Mesenchymal stem cell (in vitro differentiated cells and primary cell): ENCODE results near the gene DCDC2B.

Source experiments
- DNase-seq: peaks from one replicate; pipeline ENCODE4 v3.0.0-alpha.2; 2013
- H2AFZ ChIP-seq: one replicate; pipeline ENCODE4 v1.6.1; 2013; ENCODE audit warnings: low read depth, mild to moderate bottlenecking, control low read depth, inconsistent platforms, low read length, moderate library complexity
- H2AK5ac ChIP-seq: 2 replicates; pipeline ENCODE4 v1.6.1; 2013; ENCODE audit warnings: low read length, moderate library complexity, mild to moderate bottlenecking, inconsistent platforms; ENCODE audit not compliant: severe bottlenecking
- H2BK120ac ChIP-seq: one replicate; pipeline ENCODE4 v1.6.1; 2013; ENCODE audit warnings: low read depth, mild to moderate bottlenecking, inconsistent platforms, low read length, moderate library complexity
- H2BK12ac ChIP-seq, 2 experiments: one replicate each; pipeline ENCODE4 v1.6.1; 2013; ENCODE audit warnings: inconsistent platforms in 2 of 2, low read length in 2 of 2, mild to moderate bottlenecking in 2 of 2, moderate library complexity in 2 of 2, control low read depth in 1 of 2
- H2BK15ac ChIP-seq: one replicate; pipeline ENCODE4 v1.6.1; 2013; ENCODE audit warnings: mild to moderate bottlenecking, low read depth, inconsistent platforms; ENCODE audit not compliant: poor library complexity, severe bottlenecking
- H2BK5ac ChIP-seq: 2 replicates; pipeline ENCODE4 v1.6.1; 2013; ENCODE audit warnings: low read depth, mild to moderate bottlenecking, low read length, control low read depth, inconsistent platforms; ENCODE audit not compliant: poor library complexity, severe bottlenecking
- H3K14ac ChIP-seq, 2 experiments: one replicate each; pipeline ENCODE4 v1.6.1; 2013; ENCODE audit warnings: inconsistent platforms in 2 of 2, low read length in 2 of 2, control low read depth in 1 of 2, mild to moderate bottlenecking in 1 of 2, moderate library complexity in 1 of 2
- H3K18ac ChIP-seq, 2 experiments: one replicate each; pipeline ENCODE4 v1.6.1; 2013; ENCODE audit warnings: inconsistent platforms in 2 of 2, low read length in 2 of 2, control low read depth in 1 of 2, low read depth in 1 of 2, mild to moderate bottlenecking in 1 of 2
- H3K23ac ChIP-seq, 2 experiments: one replicate each; pipeline ENCODE4 v1.6.1; 2013; ENCODE audit warnings: inconsistent platforms in 2 of 2, low read length in 2 of 2, mild to moderate bottlenecking in 2 of 2, moderate library complexity in 2 of 2, control low read depth in 1 of 2
- H3K27ac ChIP-seq: 2 replicates; pipeline ENCODE4 v1.5.1; 2013; ENCODE audit warnings: mild to moderate bottlenecking, moderate library complexity, low read length, control low read depth, inconsistent platforms; ENCODE audit not compliant: poor library complexity, severe bottlenecking
- H3K27me3 ChIP-seq, 2 experiments: 2 replicates each; pipeline versions ENCODE4 v1.6.1 to v1.7.0; 2013; ENCODE audit warnings: low read length in 2 of 2, mild to moderate bottlenecking in 2 of 2, moderate library complexity in 2 of 2, control low read depth in 1 of 2, inconsistent platforms in 1 of 2; ENCODE audit not compliant: control insufficient read depth in 1 of 2, insufficient read depth in 1 of 2
- H3K36me3 ChIP-seq, 2 experiments: 2 replicates each; pipeline versions ENCODE4 v1.6.1 to v1.7.0; 2013; ENCODE audit warnings: low read length in 2 of 2, control low read depth in 1 of 2, inconsistent platforms in 1 of 2, low read depth in 1 of 2, mild to moderate bottlenecking in 1 of 2; ENCODE audit not compliant: insufficient read depth in 2 of 2, control insufficient read depth in 1 of 2
- H3K4ac ChIP-seq, 2 experiments: one replicate each; pipeline ENCODE4 v1.6.1; 2013; ENCODE audit warnings: inconsistent platforms in 2 of 2, low read length in 2 of 2, mild to moderate bottlenecking in 2 of 2, moderate library complexity in 2 of 2, control low read depth in 1 of 2, low read depth in 1 of 2
- H3K4me1 ChIP-seq: 2 replicates; pipeline ENCODE4 v1.6.1; 2013; ENCODE audit warnings: low read depth, low read length, control low read depth; ENCODE audit not compliant: control insufficient read depth, insufficient read depth
- H3K4me2 ChIP-seq: 2 replicates; pipeline ENCODE4 v1.6.1; 2013; ENCODE audit warnings: low read length, mild to moderate bottlenecking, inconsistent platforms; ENCODE audit not compliant: poor library complexity, severe bottlenecking
- H3K4me3 ChIP-seq, 2 experiments: 2 replicates each; pipeline versions ENCODE4 v1.5.1 to v1.7.0; 2013; ENCODE audit warnings: low read length in 2 of 2, mild to moderate bottlenecking in 2 of 2, control low read depth in 1 of 2, low read depth in 1 of 2; ENCODE audit not compliant: insufficient read depth in 1 of 2
- H3K79me1 ChIP-seq: replicated peaks from 2 replicates; pipeline ENCODE4 v1.6.1; 2013; ENCODE audit warnings: mild to moderate bottlenecking, control low read depth, low read length, inconsistent platforms; ENCODE audit not compliant: poor library complexity, severe bottlenecking
- H3K9ac ChIP-seq: 2 replicates; pipeline ENCODE4 v1.7.0; 2013; ENCODE audit warnings: mild to moderate bottlenecking, low read length, moderate library complexity
- H3K9me3 ChIP-seq: 2 replicates; pipeline ENCODE4 v1.7.0; 2013; ENCODE audit warnings: mild to moderate bottlenecking, low read length; ENCODE audit not compliant: control insufficient read depth
- H4K8ac ChIP-seq: one replicate; pipeline ENCODE4 v1.6.1; 2013; ENCODE audit warnings: inconsistent platforms, mild to moderate bottlenecking, low read length, moderate library complexity
- H4K91ac ChIP-seq: one replicate; pipeline ENCODE4 v1.6.1; 2013; ENCODE audit warnings: mild to moderate bottlenecking, low read length, inconsistent platforms
- WGBS: methylation state at CpG from one replicate; pipeline ENCODE4 v1.1.7; 2013; ENCODE audit warnings: mixed read lengths; 5-methylcytosine and 5-hydroxymethylcytosine counted together

DCDC2B gene

DNA sequence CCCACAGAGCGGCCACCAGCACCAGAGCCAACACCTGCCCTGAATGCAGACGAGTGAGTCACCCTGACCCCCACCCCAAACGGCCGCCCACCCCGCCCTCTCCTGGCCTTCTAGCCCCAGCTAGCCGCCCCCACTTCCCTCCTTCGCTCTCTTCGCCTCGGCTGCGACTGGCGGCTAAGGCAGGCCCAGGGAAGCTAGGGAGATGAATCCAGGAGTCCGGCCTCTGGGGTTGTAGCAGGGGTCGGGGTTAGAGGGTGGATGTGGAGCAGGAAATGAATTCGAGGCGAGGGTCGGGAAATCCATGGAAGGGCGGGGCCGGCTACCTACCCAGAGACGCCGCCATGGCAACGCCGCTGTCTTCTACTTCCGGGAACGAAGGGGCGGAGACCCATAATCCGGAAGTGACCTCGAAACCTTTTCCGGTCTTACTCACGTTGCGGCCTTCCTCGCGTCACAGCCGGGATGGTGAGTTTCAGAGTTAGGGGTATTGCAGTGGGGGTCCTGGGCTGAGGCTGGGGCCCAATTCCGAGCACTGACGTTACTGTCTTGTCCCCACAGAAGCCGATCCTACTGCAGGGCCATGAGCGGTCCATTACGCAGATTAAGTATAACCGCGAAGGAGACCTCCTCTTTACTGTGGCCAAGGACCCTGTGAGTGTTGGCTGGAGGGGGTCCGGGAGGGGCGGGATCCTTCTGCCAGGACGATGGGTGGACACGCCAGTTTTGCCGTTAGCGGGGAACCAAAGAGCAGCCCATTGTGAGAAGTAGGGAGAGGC is 13.3 kb downstream of the DCDC2B start, which contains the start of the genes EIF3I and TMEM234:
TSS of gene EIF3I (plus strand) at position 428 of the 776 bp plus-strand sequence. CDS start at position 463, 35 bp downstream.
TSS of gene TMEM234 (minus strand) at position 374 of the 776 bp plus-strand sequence. CDS start at position 343, 31 bp downstream.
- Histone ChIP-seq H2AK5ac (peak within 1 kb of the TSS; percentile 29), H2BK15ac (no peak within 1 kb of the TSS), H3K23ac (peak within 1 kb of the TSS in 1 of 2 experiments; percentile 19), H3K79me1 (peaks cover 30% of the 10 kb centered on the region), H3K4me3 (peak within 1 kb of the TSS; percentile 78 to 92), H3K4me1 (peaks cover 19% of the 10 kb centered on the region), H4K91ac (peak within 1 kb of the TSS; percentile 36), H4K8ac (peak within 1 kb of the TSS; percentile 79), H2BK12ac (no peak within 1 kb of the TSS), H2BK5ac (peak within 1 kb of the TSS; percentile 19), H3K27me3 (no peaks in the 10 kb centered on the region), H3K4me2 (peak within 1 kb of the TSS; percentile 57), H3K36me3 (peaks cover 36 to 52% of the 10 kb centered on the region in 2 experiments), H2BK120ac (peak within 1 kb of the TSS; percentile 29), H3K18ac (peak within 1 kb of the TSS; percentile 23 to 91), H3K27ac (peak within 1 kb of the TSS; percentile 43), H3K9ac (peak within 1 kb of the TSS; percentile 100), H2AFZ (peak within 1 kb of the TSS; percentile 90), H3K4ac (peak within 1 kb of the TSS; percentile 19 to 74), H3K9me3 (no peaks in the 10 kb centered on the region), H3K14ac (peak within 1 kb of the TSS in 1 of 2 experiments; percentile 80)
- peak; percentile 96 for DNase-seq
- WGBS: under 1% methylated on average over 41 of the region's 46 CpGs

DNA sequence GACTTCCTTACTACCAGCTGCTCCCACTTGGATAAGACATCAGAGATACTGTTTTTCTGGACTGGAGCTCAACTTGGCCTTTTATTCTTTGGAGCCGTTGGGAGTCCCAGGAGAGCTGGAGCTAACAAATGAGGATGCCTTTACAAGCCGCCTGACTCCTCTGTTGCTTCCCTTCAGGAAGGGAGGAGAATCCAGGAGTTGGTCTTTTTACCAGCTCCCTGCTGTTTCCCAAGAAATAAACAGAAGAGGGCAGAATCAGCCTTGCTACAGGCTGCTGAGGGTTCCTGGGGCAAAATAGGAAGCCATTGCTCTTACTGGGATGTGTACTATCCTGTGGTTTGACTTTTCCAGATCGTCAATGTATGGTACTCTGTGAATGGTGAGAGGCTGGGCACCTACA is 14.8 kb downstream of the DCDC2B start:
- H3K4ac ChIP-seq: no peak overlapping the region
- H3K36me3 ChIP-seq: peaks cover 40 to 60% of the 10 kb centered on the region in 2 experiments
- no peak overlapping the region for H2BK15ac ChIP-seq
- H3K4me3 ChIP-seq: peak overlapping the region in 1 of 2 experiments; percentile 92
- no peak overlapping the region for H3K23ac ChIP-seq
- no peak overlapping the region for H2BK120ac ChIP-seq
- no peaks in the 10 kb centered on the region for H3K9me3 ChIP-seq
- peak; percentile 35 for DNase-seq
- peak overlapping the region; percentile 100 for H3K9ac ChIP-seq
- H3K79me1 ChIP-seq: peaks cover 39% of the 10 kb centered on the region
- H4K8ac ChIP-seq: no peak overlapping the region
- no peak overlapping the region for H2BK5ac ChIP-seq
- H2BK12ac ChIP-seq: no peak overlapping the region
- H2AK5ac ChIP-seq: no peak overlapping the region
- WGBS: 89% methylated on average over 3 of the region's 3 CpGs
- no peak overlapping the region for H4K91ac ChIP-seq
- H3K4me2 ChIP-seq: no peak overlapping the region
- no peak overlapping the region for H2AFZ ChIP-seq
- H3K18ac ChIP-seq: no peak overlapping the region
- no peaks in the 10 kb centered on the region for H3K27me3 ChIP-seq
- peaks cover 19% of the 10 kb centered on the region for H3K4me1 ChIP-seq
- H3K14ac ChIP-seq: no peak overlapping the region
- no peak overlapping the region for H3K27ac ChIP-seq

DNA sequence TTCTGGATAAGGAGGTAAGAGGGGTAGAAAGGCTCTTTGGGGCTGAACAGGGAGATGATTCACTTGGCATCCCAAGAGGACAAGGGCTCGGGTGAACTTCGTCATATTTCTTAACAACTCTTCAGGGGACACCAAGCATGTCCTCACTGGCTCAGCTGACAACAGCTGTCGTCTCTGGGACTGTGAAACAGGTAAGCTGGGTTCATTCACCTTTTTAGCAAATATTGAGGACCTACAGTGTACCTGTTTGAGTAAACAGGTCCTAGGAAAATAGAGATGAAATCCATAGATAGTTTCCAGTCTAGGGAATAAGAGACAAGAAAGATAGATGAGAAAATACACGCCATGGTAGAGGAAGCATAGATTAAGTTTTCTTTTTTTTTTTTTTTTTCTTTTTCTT is 15.4 kb downstream of the DCDC2B start:
- DNase-seq: no peak
- WGBS: 96% methylated on average over 3 of the region's 4 CpGs
- H3K27ac ChIP-seq: no peak overlapping the region
- no peak overlapping the region for H2AFZ ChIP-seq
- H3K36me3 ChIP-seq: peaks cover 45 to 65% of the 10 kb centered on the region in 2 experiments
- no peak overlapping the region for H2AK5ac ChIP-seq
- no peak overlapping the region for H2BK120ac ChIP-seq
- no peak overlapping the region for H3K4me2 ChIP-seq
- no peaks in the 10 kb centered on the region for H3K9me3 ChIP-seq
- H3K14ac ChIP-seq: no peak overlapping the region
- no peak overlapping the region for H2BK5ac ChIP-seq
- no peak overlapping the region for H2BK15ac ChIP-seq
- peaks cover 37% of the 10 kb centered on the region for H3K79me1 ChIP-seq
- H3K9ac ChIP-seq: peak overlapping the region; percentile 100
- H3K23ac ChIP-seq: no peak overlapping the region
- H4K91ac ChIP-seq: no peak overlapping the region
- no peak overlapping the region for H3K4ac ChIP-seq
- no peak overlapping the region for H2BK12ac ChIP-seq
- peaks cover 19% of the 10 kb centered on the region for H3K4me1 ChIP-seq
- H3K27me3 ChIP-seq: no peaks in the 10 kb centered on the region
- H4K8ac ChIP-seq: no peak overlapping the region
- no peak overlapping the region for H3K18ac ChIP-seq
- peak overlapping the region in 1 of 2 experiments; percentile 92 for H3K4me3 ChIP-seq

GRCh38 chr1:32228771-32229170 is 19.9 kb downstream of the DCDC2B start:
- H3K23ac ChIP-seq: no peak overlapping the region
- H3K9me3 ChIP-seq: no peaks in the 10 kb centered on the region
- no peak overlapping the region for H3K4me2 ChIP-seq
- H2AFZ ChIP-seq: no peak overlapping the region
- no peak overlapping the region for H2BK15ac ChIP-seq
- H3K36me3 ChIP-seq: peaks cover 65 to 84% of the 10 kb centered on the region in 2 experiments
- no peak overlapping the region for H4K8ac ChIP-seq
- no peak overlapping the region for H3K18ac ChIP-seq
- H3K4me1 ChIP-seq: peaks cover 3% of the 10 kb centered on the region
- H3K27ac ChIP-seq: no peak overlapping the region
- WGBS: 100% methylated on average over 3 of the region's 3 CpGs
- no peak overlapping the region for H4K91ac ChIP-seq
- H3K27me3 ChIP-seq: no peaks in the 10 kb centered on the region
- H3K79me1 ChIP-seq: peaks cover 29% of the 10 kb centered on the region
- DNase-seq: no peak
- H3K14ac ChIP-seq: no peak overlapping the region
- H3K4me3 ChIP-seq: no peak overlapping the region
- H3K9ac ChIP-seq: no peak overlapping the region
- no peak overlapping the region for H3K4ac ChIP-seq
- H2BK5ac ChIP-seq: no peak overlapping the region
- no peak overlapping the region for H2BK120ac ChIP-seq
- no peak overlapping the region for H2AK5ac ChIP-seq
- no peak overlapping the region for H2BK12ac ChIP-seq
